ENCODE data around the gene SLC66A1. TPM values are rescaled to one million over a fixed set of nuclear protein-coding genes. Genes with fewer than 3 reads are reported as not detected.
A peak's percentile ranks its signal among the peaks of the same experiment; 100 is the strongest.

The SLC66A1 gene
- total RNA-seq, 2 donors from 2014 or later = 9.5 to 10.5 TPM

DNA sequence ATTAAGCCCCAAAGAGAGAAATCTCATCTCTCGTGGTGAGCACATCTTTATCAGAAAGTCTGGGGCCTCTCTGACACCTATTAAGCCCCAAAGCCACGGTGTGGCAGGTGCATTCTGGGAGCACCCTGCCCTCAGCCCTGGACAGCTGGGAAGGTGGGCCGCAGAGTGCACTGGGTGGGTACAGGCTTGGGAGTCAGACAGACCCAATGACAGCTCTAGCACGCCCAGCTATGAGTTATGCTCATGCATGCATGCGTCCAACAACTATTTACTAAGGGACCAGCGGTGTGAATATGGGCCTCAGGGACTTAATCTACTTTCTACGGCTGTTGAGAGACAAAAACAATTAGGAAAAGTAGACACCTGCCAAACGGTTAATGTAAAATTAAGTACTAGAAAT lies 46.6 kb downstream of the SLC66A1 start:
- peaks cover 28% of the 10 kb centered on the region for H3K4me1 Mint-ChIP-seq (ENCODE audit: low read depth)
- DNase-seq (no peak), ATAC-seq (replicated peaks in 1 of 2) (no peak)
- no peak overlapping the region for H3K27ac Mint-ChIP-seq
- H3K4me3 Mint-ChIP-seq = no peak overlapping the region
- no peaks in the 10 kb centered on the region for H3K27me3 Mint-ChIP-seq (ENCODE audit: low read depth)
- H3K9me3 Mint-ChIP-seq = no peaks in the 10 kb centered on the region
- peaks cover 2 to 5% of the 10 kb centered on the region in 2 donors for H3K36me3 Mint-ChIP-seq (ENCODE audit: insufficient read depth in 2 of 2)

DNA sequence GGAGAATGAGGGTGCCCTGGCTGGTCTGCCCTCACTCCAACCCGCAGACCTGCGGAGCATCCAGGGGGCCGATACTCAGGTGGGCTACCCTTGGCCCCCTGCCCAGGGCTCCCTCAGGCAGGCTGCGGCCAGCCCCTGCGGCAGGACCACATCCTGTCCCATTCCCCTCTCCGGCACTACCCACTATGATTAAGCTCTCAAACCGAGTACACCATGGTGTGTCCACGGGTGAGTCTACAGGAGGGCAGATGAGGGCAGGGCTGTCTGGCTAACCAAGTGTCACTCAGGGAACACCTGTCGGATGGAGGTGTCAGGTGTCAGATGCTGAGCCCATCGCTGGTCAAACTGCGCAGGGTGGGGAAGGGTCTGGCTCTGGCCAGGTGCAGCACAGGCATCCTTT lies 47.2 kb downstream of the SLC66A1 start:
- Mint-ChIP-seq H3K36me3 (ENCODE audit: insufficient read depth in 2 of 2) (peaks cover 2 to 3% of the 10 kb centered on the region in 2 donors), H3K9me3 (no peaks in the 10 kb centered on the region), H3K4me1 (ENCODE audit: low read depth) (peaks cover 28% of the 10 kb centered on the region), H3K27ac (no peak overlapping the region), H3K27me3 (ENCODE audit: low read depth) (no peaks in the 10 kb centered on the region), H3K4me3 (no peak overlapping the region)
- DNase-seq = no peak
- no peak for ATAC-seq (replicated peaks in 1 of 2)

DNA sequence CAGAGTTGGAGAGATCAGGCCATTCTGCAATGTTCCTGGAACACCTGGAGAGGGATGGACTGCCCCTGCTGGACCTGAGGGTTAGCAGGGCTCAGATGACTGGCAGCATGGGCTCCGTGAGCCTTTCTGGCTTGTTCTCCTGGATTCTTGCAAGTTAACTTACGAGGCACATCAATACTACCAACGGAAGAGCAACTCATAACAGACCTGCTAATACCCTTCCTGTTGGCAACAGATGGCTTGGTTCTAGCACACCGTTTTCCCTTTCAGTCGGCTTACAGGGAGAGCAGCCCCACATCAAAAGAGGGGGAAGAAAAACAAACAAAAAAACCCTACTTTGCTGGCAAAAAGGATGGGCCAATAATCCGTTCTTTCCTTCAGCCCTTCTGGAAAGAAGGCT lies 47.9 kb downstream of the SLC66A1 start:
- ATAC-seq (replicated peaks in 1 of 2) = peak; percentile 26 to 55
- Mint-ChIP-seq H3K27me3 (ENCODE audit: low read depth) (no peaks in the 10 kb centered on the region), H3K9me3 (no peaks in the 10 kb centered on the region), H3K27ac (no peak overlapping the region), H3K4me1 (ENCODE audit: low read depth) (peaks cover 28% of the 10 kb centered on the region), H3K4me3 (no peak overlapping the region), H3K36me3 (ENCODE audit: insufficient read depth in 2 of 2) (peaks cover 2 to 3% of the 10 kb centered on the region in 2 donors)
- DNase-seq = no peak

DNA sequence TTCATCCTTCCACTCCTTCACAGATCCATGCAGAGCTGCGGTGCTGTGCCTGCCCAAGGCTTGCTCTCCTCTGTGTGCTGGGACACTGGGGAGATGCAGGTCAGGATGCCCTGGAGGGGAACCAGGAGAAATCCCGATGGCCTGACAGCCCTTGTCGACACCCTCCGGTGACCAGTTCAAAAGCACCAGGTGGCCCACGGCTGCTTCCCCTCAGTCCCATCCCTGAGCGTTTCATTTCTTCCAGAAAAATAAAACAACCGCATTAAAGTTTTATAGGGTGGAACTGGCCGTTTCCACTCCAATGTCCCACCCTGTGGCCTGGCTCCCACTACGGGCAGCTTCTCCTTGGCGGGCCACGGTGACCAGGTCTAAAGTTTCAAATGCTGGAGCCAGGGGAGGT lies 48.3 kb downstream of the SLC66A1 start:
- no peaks in the 10 kb centered on the region for H3K27me3 Mint-ChIP-seq (ENCODE audit: low read depth)
- peak overlapping the region; percentile 14 to 27 for H3K4me3 Mint-ChIP-seq
- peak in 1 of 2 donors; percentile 8 for ATAC-seq (replicated peaks in 1 of 2)
- DNase-seq = no peak
- peaks cover 28% of the 10 kb centered on the region for H3K4me1 Mint-ChIP-seq (ENCODE audit: low read depth)
- H3K9me3 Mint-ChIP-seq = no peaks in the 10 kb centered on the region
- H3K27ac Mint-ChIP-seq = peak overlapping the region; percentile 12
- H3K36me3 Mint-ChIP-seq (ENCODE audit: insufficient read depth in 2 of 2) = peaks cover under 1 to 3% of the 10 kb centered on the region in 2 donors

DNA sequence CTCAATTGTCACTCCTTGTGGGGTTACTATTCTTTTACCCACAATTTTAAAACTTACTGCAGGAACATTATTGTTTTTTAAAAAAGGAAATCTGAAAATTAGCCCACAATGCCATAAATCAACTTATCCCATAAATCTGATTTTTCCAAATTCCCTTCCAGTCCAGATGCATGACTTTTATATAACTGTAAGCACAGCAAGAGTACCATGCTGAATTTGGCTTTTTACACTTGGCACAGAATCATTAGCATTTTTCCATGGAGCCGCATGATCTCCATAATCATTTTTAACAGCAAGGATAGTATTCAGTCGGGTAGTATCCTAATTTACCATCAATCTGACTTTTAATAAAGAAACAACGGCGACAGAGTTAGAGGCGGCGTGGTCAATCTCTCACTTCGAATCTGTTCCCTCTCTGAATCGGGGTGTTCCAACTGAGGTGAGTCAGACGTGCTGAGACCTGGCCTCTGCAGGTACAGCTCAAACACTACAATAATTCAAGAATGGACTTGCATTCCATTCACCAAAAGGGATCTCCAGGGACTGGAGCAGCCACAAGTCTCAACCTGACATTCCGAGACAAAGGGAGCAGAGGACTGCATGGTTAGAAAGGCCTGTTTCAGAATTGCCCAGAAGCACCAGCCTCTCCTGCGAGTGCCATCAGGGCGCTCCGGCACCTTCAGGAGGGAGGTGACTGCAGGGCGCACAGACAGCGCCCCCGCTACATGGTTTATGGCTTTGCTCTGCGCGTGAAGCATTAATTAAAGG lies 48.9 kb downstream of the SLC66A1 start:
- Mint-ChIP-seq H3K36me3 (ENCODE audit: insufficient read depth in 2 of 2) (no peaks in the 10 kb centered on the region), H3K9me3 (no peaks in the 10 kb centered on the region), H3K27me3 (ENCODE audit: low read depth) (no peaks in the 10 kb centered on the region), H3K27ac (peak overlapping the region; percentile 52), H3K4me3 (peak overlapping the region; percentile 8 to 27), H3K4me1 (ENCODE audit: low read depth) (peaks cover 28% of the 10 kb centered on the region)
- DNase-seq (no peak), ATAC-seq (replicated peaks in 1 of 2) (peak in 1 of 2 donors; percentile 30)

DNA sequence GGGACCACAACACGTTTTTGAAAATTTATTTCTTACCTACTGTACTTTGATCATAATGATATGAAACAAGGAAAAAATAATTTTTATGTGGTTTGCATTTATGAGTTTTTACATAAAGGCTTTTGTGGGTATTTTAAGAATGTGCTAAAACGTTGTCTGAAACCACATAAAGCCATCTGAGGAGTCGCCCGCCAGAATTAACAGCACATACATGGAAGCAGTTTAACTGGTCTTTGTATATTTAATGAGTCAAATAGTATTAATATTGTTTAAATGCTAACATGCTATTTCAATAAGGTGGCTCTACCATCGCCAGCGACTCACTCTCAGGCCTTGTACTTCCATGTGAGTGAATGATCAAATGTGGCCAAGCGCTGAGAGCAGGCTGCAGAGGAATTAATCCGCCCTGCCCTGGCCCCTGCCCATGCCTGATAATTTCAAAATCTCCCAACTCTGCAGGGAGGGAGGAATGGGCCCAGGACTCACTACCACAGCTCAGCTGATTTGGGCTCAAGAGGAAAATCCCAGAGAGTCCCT lies 49.6 kb downstream of the SLC66A1 start:
- no peaks in the 10 kb centered on the region for H3K36me3 Mint-ChIP-seq (ENCODE audit: insufficient read depth in 2 of 2)
- no peak for DNase-seq
- no peak overlapping the region for H3K4me3 Mint-ChIP-seq
- H3K4me1 Mint-ChIP-seq (ENCODE audit: low read depth) = peaks cover 33% of the 10 kb centered on the region
- no peaks in the 10 kb centered on the region for H3K27me3 Mint-ChIP-seq (ENCODE audit: low read depth)
- ATAC-seq (replicated peaks in 1 of 2) = no peak
- H3K9me3 Mint-ChIP-seq = no peaks in the 10 kb centered on the region
- H3K27ac Mint-ChIP-seq = no peak overlapping the region

DNA sequence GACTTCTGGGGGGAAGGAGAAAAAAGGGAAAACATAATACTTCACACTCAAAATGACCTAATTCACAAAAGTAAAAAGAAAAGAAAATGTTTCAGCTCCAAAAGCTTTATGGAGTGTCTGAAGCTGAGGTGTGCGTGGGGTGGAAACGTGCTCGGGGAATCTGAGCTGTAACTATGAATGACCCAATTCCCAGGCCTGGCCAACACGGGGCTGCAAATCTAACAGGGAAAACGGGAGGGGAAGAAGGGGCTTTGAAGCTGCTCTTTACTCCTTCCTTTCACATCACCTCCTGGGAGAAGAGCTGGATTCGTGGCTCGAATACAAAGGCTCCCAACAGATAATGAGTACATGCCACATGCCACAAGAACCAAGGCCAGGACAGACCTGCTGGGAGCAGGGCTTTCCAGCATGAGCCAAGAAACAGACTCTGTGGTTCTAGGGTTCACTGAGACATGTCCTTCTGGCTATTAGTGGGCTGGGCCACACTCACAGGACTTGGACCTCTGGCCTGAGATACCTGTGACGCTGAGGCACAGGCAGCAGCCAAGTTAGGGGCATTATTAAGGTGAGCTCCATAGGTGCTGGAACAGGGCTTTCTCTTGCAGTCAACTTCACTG lies 51.5 kb downstream of the SLC66A1 start:
- no peak for DNase-seq
- no peak overlapping the region for H3K27ac Mint-ChIP-seq
- H3K27me3 Mint-ChIP-seq (ENCODE audit: low read depth) = no peaks in the 10 kb centered on the region
- no peaks in the 10 kb centered on the region for H3K9me3 Mint-ChIP-seq
- peaks cover 39% of the 10 kb centered on the region for H3K4me1 Mint-ChIP-seq (ENCODE audit: low read depth)
- no peaks in the 10 kb centered on the region for H3K36me3 Mint-ChIP-seq (ENCODE audit: insufficient read depth in 2 of 2)
- no peak for ATAC-seq (replicated peaks in 1 of 2)
- no peak overlapping the region for H3K4me3 Mint-ChIP-seq

DNA sequence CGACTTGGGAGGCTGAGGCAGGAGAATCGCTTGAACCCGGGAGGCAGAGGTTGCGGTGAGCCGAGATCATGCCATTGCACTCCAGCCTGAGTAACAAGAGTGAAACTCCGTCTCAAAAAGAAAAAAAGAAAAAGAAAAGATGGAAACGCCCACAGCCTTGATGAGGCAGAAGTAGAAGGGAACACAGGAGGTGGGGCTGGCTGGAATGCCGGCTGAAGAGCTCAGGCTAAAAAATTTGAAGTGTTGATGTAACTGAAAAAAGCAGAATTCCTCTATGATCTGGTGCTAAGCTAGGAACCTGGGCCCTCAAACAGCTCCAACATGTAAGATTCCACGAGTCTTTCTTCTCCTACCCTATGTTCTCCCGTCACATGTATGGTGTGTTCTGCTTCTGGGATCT lies 53.6 kb downstream of the SLC66A1 start:
- Mint-ChIP-seq H3K36me3 (ENCODE audit: insufficient read depth in 2 of 2) (no peaks in the 10 kb centered on the region), H3K9me3 (no peaks in the 10 kb centered on the region), H3K4me1 (ENCODE audit: low read depth) (peaks cover 31% of the 10 kb centered on the region), H3K27ac (no peak overlapping the region), H3K27me3 (ENCODE audit: low read depth) (no peaks in the 10 kb centered on the region), H3K4me3 (no peak overlapping the region)
- DNase-seq (no peak), ATAC-seq (replicated peaks in 1 of 2) (no peak)

DNA sequence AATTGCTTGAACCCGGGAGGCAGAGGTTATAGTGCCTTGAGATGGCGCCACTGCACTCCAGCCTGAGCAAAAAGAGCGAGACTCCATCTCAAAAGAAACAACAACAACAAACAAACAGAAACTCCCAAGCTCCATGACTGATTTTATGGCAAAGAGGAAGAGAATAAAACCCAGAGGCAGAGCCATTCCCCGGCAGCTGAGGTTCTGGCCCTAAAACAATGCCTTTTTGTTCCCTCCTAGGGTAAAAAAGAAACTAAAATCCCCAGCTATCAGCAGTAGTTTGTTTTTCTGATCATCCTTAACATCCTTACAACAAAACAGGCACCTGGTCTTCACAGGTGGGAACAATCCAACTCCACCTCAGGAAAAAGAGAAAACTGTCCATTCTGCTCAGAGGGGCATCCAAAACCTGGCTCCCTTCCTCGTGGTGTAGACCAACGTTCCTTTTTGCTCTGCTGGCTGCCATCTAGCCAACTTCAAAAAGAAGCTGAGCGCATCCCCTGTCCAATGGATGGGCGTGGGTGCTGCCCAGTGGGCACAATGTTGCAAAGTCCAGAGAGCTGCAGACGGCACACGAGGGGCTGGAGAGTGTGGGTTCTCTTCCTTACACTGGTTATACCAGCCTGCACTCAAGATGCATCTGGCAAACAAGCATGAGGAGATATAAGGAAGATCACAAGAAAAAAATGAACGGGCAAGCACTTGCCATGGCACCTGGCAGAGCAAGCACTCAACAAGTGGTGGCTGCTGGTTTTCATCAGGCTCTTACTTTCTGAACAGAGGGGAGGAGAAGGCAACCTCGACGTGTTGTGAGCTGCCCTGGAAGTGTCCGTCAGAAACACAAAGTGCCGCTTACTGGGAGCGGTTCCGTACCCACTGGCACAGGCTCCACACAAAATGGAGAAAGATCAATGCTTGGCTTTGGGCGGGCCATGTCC lies 54.7 kb downstream of the SLC66A1 start:
- Mint-ChIP-seq H3K27me3 (ENCODE audit: low read depth) (no peaks in the 10 kb centered on the region), H3K4me1 (ENCODE audit: low read depth) (peaks cover 20% of the 10 kb centered on the region), H3K36me3 (ENCODE audit: insufficient read depth in 2 of 2) (no peaks in the 10 kb centered on the region), H3K4me3 (no peak overlapping the region), H3K9me3 (no peaks in the 10 kb centered on the region), H3K27ac (peak overlapping the region; percentile 69)
- no peak for DNase-seq
- ATAC-seq (replicated peaks in 1 of 2) = no peak

DNA sequence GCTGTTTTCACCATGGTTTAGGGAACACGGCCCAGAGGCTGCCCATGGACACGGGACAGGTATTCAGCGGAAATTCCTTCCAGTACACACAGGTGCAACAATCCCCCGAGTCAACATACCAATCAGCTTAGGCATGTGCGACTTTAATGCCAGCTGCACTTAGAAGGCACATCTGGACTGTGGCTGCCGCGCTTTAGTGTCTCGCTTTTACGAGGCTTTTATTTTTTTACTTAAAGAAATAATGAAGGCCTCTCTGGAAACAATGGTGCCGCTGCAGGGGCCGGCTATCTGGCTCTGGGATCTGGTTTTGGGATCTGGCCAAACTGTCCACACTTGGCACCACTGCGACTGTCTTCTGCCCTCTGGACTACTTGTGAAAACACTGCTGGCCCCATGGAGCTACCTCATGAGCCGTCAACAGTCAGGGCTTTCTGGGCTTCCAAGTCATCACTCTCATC lies 55.5 kb downstream of the SLC66A1 start:
- no peaks in the 10 kb centered on the region for H3K9me3 Mint-ChIP-seq
- H3K27me3 Mint-ChIP-seq (ENCODE audit: low read depth) = no peaks in the 10 kb centered on the region
- no peaks in the 10 kb centered on the region for H3K36me3 Mint-ChIP-seq (ENCODE audit: insufficient read depth in 2 of 2)
- ATAC-seq (replicated peaks in 1 of 2) (no peak), DNase-seq (no peak)
- H3K4me3 Mint-ChIP-seq = no peak overlapping the region
- no peak overlapping the region for H3K27ac Mint-ChIP-seq
- H3K4me1 Mint-ChIP-seq (ENCODE audit: low read depth) = peaks cover 20% of the 10 kb centered on the region

DNA sequence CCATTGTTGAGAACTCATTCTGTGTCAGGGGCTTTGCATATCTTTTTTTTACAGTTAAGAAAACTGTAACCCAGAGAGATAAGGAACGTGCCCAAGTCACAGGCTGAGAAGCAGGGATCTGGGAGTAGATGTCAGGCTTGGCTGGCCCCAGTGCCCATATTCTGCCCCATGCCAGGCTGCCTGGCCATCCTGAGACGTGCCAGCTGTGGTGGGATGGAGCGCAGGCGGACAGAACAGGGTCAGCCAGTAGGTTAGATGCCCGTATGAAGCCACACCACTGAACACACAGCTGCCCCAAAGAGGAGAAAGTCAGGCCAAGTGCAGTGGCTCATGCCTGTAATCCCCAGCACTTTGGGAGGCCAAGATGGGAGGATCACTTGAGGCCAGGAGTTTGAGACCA lies 55.9 kb downstream of the SLC66A1 start:
- peak overlapping the region; percentile 50 for H3K27ac Mint-ChIP-seq
- H3K9me3 Mint-ChIP-seq = no peaks in the 10 kb centered on the region
- no peak for DNase-seq
- H3K4me3 Mint-ChIP-seq = no peak overlapping the region
- no peaks in the 10 kb centered on the region for H3K36me3 Mint-ChIP-seq (ENCODE audit: insufficient read depth in 2 of 2)
- ATAC-seq (replicated peaks in 1 of 2) = no peak
- no peaks in the 10 kb centered on the region for H3K27me3 Mint-ChIP-seq (ENCODE audit: low read depth)
- H3K4me1 Mint-ChIP-seq (ENCODE audit: low read depth) = peaks cover 20% of the 10 kb centered on the region

DNA sequence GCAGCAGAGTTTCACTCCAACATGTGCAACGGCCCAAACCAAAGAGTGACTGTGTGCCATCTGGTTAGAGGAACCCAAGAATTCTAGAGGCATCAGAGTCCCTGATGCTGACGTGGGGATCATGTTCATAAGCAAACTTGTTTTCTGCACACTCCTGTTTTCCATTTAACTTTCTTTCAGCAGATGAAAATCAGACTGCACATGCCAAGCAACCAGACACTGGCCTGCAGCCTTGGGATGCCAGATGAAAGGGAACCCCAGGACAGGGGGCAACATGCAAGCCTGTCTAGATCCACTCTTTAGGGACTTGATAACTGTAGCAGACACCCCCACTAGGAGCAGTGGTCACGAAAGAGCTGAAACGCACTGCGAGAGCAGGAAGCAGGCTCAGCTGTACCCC lies 56.8 kb downstream of the SLC66A1 start:
- peaks cover 20% of the 10 kb centered on the region for H3K4me1 Mint-ChIP-seq (ENCODE audit: low read depth)
- no peak overlapping the region for H3K27ac Mint-ChIP-seq
- no peak overlapping the region for H3K4me3 Mint-ChIP-seq
- no peaks in the 10 kb centered on the region for H3K9me3 Mint-ChIP-seq
- DNase-seq (no peak), ATAC-seq (replicated peaks in 1 of 2) (no peak)
- H3K27me3 Mint-ChIP-seq (ENCODE audit: low read depth) = no peaks in the 10 kb centered on the region
- no peaks in the 10 kb centered on the region for H3K36me3 Mint-ChIP-seq (ENCODE audit: insufficient read depth in 2 of 2)
